VCaP (cell line): ENCODE results near the gene ATP5PO.

Source experiments
- H3K27ac ChIP-seq: fragments of 450-650 bp; 2 replicates; pipeline ENCODE4 v1.5.1; 2017
- CTCF ChIP-seq: fragments of 450-650 bp; conservative IDR thresholded peaks from 2 replicates; pipeline ENCODE4 v1.5.1; 2017; ENCODE audit warnings: mild to moderate bottlenecking, moderate library complexity

The ATP5PO gene

GRCh38 chr21:33951276-33952178 is 35.9 kb upstream of the ATP5PO start:
- no peak for TF ChIP-seq CTCF
- H3K27ac ChIP-seq: no peak overlapping the region

GRCh38 chr21:33950431-33951079 is 35.0 kb upstream of the ATP5PO start:
- no peak for TF ChIP-seq CTCF
- no peak overlapping the region for H3K27ac ChIP-seq

- TF ChIP-seq CTCF: no peak
- peak overlapping the region; percentile 92 for H3K27ac ChIP-seq
Measured at GRCh38 chr21:33949516-33950430, 34.2 kb upstream of the ATP5PO start.

- TF ChIP-seq CTCF: no peak
- peak overlapping the region; percentile 92 for H3K27ac ChIP-seq
Measured at GRCh38 chr21:33948951-33949444, 33.4 kb upstream of the ATP5PO start.

DNA sequence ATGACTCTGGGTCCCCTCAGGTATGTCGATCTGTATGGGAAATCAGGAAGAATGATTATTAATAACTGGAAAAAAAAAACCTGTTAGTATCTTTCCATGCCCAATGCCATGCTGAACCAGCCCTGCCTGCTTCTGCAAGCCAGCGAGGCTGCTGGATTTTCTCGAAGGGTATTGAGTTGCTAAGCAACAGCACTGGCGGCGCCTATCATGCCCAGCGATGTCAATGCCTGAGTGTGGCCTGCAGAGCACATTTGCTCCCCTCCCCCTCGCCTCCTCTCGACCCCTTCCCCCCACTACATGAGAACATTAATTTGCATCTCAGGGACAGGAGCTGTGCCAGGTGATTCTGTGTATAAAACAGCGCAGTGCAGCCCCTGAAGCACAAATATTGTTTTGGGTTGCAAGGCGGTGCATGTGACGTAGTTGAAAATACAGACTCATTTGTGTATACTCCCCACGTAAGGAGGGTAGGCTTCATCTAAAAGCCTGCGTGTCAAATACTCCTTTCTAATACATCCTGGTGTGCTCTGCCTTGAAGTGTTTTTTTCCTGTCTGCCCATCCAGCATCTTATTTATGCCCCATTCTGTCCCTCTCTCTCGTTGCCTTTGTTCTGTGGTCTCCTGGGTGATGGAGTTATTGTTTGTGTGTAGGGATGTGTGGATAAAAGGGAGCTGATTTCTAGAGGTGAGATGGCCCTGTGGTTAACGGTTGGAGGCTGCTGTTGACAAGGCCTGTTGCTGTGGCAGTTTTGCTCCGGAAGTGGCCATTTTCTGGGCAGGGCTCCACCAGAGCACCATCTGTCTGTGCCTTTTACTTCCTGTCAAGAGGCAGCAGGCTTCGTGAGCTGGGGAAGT is 32.7 kb upstream of the ATP5PO start:
- peak overlapping the region; percentile 92 for H3K27ac ChIP-seq
- no peak for TF ChIP-seq CTCF

GRCh38 chr21:33947451-33948095 is 32.0 kb upstream of the ATP5PO start:
- no peak for TF ChIP-seq CTCF
- peak overlapping the region; percentile 92 for H3K27ac ChIP-seq
